22Rv1 (cell line): Measurements from ENCODE around the gene SPATA4.

Source experiments
- H3K27ac ChIP-seq: fragments of 450-650 bp; 2 replicates; pipeline ENCODE4 v1.5.1; 2017
- CTCF ChIP-seq: fragments of 450-650 bp; IDR thresholded peaks from 2 replicates; pipeline ENCODE4 v1.5.1; 2017; ENCODE audit warnings: mild to moderate bottlenecking
- ZFX ChIP-seq: fragments of 450-650 bp; IDR thresholded peaks from 2 replicates; pipeline ENCODE4 v1.6.1; 2017; ENCODE audit warnings: antibody characterized with exemption, borderline replicate concordance

SPATA4 gene

GRCh38 chr4:176195184-176195978, at the start of gene SPATA4:
Gene SPATA4, minus strand, starts transcription at chr4:176195585. Its CDS starts 23 bp downstream, at chr4:176195562.
- H3K27ac ChIP-seq, result peak within 1 kb of the TSS; percentile 43
- no peak for TF ChIP-seq CTCF
- TF ChIP-seq ZFX, result no peak

GRCh38 chr4:176242764-176243347, 47.5 kb upstream of the SPATA4 start:
- no peak overlapping the region for H3K27ac ChIP-seq
- TF ChIP-seq CTCF (no peak), ZFX (no peak)

GRCh38 chr4:176241703-176242102, 46.3 kb upstream of the SPATA4 start:
- TF ChIP-seq CTCF, result no peak
- TF ChIP-seq ZFX, result no peak
- H3K27ac ChIP-seq, result no peak overlapping the region

- TF ChIP-seq ZFX (no peak), CTCF (no peak)
These were observed 43.4 kb upstream of the SPATA4 start for GRCh38 chr4:176238826-176239225.

GRCh38 chr4:176238157-176238610, 42.8 kb upstream of the SPATA4 start:
- TF ChIP-seq ZFX (no peak), CTCF (no peak)
- H3K27ac ChIP-seq, result no peak overlapping the region

More at GRCh38 chr4:176238826-176239225, 43.4 kb upstream of the SPATA4 start:
- no peak overlapping the region for H3K27ac ChIP-seq

- H3K27ac ChIP-seq, result no peak overlapping the region
- no peak for TF ChIP-seq ZFX
- TF ChIP-seq CTCF, result no peak
These were observed 41.6 kb upstream of the SPATA4 start for GRCh38 chr4:176236946-176237345.

- H3K27ac ChIP-seq, result no peak overlapping the region
- no peak for TF ChIP-seq ZFX
- no peak for TF ChIP-seq CTCF
These were observed 35.5 kb upstream of the SPATA4 start for GRCh38 chr4:176230836-176231235.
